ENCODE data around the gene FNTB.

FNTB gene, protein sequence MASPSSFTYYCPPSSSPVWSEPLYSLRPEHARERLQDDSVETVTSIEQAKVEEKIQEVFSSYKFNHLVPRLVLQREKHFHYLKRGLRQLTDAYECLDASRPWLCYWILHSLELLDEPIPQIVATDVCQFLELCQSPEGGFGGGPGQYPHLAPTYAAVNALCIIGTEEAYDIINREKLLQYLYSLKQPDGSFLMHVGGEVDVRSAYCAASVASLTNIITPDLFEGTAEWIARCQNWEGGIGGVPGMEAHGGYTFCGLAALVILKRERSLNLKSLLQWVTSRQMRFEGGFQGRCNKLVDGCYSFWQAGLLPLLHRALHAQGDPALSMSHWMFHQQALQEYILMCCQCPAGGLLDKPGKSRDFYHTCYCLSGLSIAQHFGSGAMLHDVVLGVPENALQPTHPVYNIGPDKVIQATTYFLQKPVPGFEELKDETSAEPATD

DNA sequence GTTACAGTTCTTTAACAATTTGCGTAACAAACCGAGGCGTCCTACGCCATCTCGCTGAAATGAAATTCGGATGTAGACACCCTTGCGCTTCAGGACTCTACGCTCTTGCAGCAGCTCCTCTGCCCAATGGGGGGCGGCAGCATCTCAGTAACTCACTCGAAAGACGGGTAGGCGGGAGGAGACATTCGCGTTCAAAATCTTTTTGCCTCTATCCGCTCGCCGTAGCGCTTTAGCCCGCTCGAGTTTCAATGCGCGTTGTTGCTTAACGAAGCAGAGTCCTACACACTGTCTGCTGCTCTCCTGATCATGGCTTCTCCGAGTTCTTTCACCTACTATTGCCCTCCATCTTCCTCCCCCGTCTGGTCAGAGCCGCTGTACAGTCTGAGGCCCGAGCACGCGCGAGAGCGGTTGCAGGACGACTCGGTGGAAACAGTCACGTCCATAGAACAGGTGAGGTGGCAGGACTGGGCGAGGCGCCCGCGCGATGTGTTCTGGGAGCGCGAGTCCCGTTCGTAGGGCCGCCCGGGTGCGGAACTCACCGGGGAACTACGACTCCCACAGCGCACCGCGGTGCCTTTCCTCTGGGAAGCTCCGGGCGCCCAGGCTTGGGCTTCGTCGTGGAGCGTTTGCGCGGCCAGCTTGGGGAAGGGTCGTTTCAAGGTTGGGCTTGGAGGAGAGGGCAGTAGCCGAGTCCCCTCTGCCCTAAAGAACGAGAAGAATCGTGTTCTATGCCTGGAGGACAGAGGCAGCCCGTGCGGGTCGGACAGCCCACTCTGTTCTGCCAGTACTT is at the start of gene FNTB:
FNTB (plus strand) TSS at position 248 of the 790 bp plus-strand sequence; CDS start at position 307, 59 bp downstream.
- peak; percentile 75 to 100 (median 94) for DNase-seq

DNA sequence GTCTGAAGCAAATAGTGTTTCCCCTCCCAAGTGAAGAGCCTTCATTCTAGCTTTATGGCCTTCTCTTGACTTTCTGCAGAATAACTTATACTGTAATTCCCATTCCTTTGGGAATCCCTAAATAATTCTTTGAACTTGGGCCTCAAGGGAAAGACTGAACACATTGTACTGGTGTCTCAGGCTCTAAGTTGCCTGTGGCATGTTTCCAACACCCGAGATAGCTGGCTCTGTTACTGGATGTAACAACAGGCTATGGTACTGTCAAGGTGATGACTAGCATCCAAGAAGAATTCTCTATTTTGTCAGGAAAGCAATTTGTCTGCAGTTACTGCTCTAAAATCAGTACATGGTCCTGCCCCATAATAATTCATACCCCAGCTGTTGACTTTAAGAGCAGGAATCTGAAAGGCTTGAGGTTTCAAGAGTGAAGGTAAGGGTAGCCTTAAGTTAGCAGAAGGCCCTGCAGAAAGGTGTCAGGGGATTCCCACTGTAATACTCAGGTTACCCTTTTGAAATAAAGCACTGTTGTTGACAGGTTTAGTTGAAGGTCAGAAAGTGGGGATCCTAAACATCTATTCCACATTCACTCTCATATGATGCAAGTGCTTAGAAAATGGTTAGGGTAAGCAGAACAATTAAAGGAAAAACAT is 49.4 kb upstream of the FNTB start:
- no peak for DNase-seq

DNA sequence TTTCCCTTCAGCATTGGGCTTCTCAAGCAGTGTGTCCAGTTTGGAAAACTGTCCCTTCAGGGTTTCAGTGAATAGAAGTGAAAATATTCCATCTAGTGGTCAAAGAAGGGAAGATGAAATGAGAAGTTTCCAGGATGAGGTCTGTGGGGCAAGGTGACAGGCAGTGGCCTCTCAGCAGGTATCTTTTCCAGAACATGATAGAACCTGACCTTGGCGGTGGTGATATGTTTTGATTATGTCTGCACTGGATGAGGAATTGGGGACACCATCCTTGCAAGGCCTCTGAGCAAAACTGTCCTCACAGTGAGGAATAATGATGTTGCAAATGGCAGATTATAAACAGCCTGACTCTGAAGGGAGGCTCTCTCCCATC is 48.9 kb upstream of the FNTB start:
- no peak for DNase-seq

DNA sequence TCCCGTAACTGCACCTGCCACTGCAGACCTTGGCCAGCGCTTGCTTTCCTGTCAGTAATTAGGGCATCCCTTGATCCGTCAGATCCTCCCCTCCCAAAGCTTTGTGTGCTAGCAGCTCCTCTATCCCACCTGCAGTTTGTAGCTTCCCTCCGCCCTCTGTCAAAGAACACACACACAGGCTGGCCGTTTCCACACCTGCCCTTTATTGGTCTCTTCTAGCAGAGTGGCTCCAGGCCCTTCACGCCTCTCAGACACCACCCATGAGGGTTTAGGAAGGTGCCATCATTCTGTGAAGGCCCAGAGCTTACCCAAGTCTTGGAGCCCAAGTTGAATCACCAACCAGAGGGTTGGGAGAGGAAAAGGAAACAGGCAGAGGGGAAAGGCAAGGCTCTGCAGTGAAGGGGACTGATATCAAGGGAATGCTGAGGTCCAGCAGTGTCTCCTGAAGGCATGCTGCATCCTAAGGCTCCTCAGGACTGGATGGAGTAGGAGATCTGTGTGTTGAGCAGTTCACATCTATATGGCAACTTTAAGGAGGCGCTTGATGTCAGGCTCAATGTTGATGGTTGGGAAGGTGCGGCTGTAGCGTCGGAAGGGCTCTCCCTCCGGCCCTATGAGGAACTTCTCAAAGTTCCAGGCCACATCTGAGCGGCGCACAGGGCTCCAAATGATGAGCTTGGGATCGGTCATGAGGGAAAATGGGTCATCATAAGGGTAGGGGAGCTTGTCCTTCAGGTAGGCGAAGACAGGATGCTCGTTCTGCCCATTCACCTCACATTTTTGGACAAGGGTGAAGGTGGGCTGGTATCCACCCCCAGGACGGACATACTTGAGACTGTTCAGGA is 47.5 kb upstream of the FNTB start:
- DNase-seq = no peak

DNA sequence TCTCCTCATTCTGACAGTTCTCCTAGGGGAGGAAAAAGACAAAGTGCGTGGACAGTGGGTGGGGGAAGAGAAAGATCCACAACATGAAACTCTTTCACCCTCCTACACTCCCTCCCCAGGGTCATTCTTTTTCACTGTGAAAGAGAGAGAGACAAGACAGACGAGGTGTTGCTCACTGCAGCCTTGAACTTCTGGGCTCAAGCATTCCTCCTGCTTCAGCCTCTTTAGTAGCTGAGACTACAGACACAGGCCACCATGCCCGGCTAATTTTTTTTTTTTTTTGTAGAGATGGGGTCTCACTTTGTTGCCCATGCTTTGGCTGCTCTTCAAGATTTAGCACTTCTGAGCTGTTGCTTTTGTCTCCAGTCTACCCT is 46.9 kb upstream of the FNTB start:
- DNase-seq = no peak

DNA sequence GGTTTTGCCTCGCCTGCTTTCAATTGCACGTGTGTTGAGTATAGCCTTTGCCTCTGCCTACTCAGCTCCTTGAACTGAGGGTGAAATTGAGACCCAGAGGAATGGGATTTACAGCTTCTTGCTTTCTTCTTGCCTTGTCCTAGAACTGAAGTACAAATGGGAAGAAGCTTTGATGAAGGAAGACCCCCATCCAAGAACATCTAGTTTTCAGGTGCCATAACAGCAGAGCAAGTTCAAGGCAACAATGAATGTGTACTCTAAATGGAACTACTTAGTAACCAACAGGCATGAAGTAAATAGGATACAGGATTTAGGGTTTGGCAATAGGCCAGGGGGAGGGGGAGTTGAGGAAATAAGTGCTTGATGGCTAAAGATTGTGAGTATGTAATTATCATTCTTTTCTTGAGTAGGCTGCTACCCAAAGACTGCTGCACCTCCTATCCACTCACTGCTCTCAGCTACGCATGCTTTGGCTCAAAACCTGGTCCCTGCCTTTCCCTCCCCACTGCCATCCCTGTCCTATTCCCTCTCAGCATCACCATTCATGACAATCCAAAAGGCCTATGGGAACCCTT is 46.3 kb upstream of the FNTB start:
- no peak for DNase-seq

DNA sequence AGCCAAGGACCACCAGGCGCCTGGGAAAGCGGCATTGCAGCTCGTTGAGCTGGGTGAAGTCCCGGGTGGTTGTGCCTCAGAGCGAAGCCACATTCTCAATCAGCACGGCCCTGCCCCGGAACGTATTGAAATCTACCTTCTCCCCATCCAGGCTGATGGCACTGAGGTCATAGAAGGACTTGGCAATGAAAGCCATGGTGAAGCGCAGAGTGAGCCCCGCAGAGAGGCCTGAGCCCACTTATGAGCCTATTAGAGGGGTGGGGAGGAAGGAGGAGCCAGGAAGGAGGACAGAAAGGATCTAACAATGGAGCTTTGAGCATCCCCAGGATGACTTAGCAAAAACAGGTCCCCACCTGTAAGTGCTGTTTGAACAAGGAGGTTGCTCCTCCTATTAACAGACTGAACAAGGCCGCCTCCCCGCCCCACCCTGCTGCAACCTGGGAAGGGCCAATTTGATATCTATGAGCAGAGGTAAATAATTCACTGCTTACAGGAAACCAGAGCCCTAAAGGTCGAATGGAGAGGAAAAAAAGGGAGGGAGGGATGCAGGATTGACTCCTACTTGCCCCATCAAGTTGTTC is 44.1 kb upstream of the FNTB start, which contains the start of gene GPX2:
GPX2 (minus strand) TSS at position 215 of the 581 bp plus-strand sequence; CDS start at position 196, 19 bp downstream.
- DNase-seq = no peak

DNA sequence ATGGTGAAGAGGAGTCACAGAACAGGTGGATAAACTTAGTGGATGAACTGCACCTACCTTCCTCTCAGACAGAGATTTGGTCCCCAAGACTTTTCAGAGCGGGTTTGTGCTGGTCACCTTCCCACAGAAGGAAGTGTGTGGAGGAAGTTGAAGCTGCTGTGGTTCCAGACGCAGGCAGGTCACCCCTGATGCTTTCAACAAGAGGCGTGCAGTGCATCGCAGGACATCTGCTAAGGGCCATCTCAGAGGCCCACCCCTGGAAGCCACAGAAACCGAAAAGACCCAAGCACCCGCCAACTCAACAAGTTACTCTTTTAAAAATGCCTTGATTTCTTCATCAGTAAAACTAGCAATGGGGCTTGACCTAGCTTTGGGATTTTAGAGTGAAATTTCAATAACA is 43.1 kb upstream of the FNTB start:
- DNase-seq = no peak

DNA sequence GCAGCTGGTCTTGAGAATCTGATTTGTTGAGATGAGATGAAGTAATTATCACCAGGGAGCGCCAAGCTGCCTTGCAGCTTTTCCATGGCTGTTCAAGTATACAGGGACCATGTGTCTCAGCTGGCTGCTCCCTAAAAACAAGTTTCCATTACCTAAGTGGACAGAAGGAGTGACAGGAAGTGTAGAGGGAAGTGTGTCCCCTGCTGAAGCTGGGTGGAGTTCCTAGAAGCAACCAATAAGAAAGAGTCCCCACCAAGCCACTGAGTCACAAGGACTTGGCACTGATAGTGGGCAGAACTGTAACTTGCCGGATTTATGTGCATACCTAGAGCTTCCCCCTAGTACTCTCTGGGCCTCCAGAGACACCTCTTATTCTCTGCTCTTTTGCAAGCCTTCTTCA is 42.7 kb upstream of the FNTB start:
- no peak for DNase-seq

DNA sequence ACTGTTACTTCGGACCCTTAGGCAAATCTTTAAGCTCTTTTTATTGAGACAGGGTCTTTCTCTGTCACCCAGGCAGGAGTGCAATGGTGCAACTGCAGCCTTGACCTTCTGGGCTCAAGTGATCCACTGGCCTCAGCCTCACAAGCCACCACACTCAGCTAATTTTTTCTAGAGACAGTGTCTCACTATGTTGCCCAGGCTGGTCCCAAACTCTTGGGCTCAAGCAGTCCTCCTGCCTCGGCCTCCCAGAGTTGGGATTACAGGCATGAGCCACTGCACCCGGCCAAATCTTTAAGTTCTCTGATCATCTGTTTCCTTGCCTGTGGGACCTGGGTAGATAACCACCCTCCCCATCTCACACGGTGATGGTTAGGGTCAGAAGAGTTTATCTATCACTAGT is 41.8 kb upstream of the FNTB start:
- DNase-seq = no peak

DNA sequence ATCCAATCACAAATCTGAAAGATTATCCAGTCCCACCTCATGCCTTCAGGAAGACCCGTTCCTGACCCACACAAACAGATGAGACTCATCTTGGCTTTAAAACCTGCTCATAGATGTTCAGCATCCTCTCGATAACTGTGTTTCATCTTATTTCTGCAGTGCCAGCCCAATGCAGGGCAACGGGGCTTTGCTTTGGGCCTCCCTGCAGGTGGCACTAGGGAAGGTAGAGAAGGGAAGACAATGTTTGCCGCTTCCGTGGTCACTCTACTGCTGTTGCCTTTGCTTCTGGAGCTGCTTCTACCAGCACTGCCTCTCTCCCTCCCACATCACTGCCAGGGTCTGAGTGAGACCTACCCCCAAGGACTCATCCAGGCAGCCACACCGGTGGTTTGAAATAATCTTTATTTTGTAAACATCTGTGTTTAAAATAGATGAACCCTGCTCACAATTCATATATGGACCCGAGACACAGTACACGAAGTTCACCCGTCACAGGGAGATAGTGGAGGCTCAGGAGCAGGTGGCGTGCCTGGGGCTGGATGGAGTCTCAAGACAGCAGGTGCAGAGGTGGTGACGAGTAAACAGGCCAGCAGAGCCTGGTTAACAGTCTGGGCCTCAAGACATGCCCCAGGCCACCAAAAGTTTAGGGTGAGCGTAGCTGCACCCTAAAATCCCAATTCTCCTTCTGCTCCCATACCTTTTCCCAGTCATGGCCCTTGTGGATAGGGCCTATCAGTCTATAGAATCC is 41.1 kb upstream of the FNTB start:
- DNase-seq = no peak

DNA sequence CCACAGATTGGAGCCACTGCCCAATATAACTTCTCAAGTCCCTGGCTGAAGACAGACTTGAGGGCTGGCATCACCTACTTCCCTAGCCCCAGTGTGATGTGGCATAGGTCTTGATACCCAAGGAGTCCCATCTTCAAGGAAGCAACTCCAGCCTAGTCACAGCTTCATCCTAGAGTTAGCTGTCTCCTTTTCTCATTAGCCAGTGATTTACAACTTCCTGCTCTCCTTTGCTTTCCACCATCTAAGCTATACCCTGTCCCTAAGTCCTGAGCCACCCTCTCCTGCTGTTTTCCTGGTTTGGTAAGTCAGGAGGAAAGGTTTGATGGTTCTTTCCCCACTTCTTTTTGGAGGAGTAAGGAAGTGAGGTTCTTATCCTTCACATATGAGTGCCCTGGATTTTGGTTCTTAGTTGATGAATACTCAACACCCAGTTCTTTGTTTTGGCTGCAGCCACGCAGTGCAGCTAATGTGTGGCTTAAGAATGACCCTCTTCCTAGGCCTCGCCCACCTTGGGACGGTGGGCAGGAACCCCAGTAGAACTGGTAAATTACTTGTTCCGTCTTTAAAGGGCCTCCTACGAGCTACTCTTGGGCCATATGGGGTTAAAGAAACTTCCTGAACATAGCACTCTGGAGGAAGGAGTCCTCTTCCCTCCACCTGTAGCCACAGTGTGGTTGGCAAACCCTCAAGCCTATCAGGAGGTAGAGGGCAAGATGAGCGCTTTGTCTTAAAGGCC is 40.2 kb upstream of the FNTB start:
- no peak for DNase-seq

DNA sequence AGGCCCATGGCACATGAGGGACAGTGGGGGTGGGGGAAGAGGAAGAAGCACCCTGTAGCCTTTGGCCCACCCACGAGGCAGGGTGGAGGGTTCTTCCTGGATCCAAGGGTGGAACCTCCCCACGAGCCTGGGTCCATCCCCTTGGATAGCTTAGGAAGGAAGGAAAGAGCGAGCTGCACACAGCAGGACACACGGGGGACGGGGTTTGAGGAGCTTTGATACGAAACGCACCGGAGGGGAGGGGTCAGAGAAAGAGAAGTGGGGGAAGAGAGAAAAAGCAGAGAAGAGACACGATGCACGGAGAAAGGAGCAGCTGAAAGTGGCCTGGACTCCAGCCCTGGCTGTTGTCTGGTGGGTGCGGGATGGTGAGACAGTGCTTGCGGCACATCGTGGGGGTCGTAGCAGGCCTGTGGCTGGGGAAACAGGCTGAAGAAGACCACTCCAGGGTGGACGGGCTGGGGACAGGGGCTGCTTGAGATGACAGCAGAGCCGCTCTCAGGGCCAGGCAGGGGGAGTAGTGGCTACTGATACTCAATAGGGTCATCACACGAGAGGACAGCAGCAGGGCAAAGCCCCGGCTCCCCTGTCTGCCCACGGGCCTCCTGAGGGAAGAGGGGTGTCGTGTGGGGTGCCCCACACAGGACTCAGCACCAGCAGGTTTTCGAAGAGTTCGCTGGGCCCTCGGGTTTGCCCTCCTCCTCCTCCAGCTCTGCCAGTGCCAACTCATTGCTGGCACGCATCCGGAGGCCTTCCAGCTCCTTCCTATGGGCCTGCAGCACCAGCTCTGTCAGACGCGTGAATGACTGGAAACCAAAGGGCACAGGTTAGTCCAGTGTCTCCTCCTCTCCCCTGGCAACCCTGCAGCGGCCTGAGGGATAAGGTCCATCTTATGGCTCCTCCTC is 38.7 kb upstream of the FNTB start:
- DNase-seq = peak in 1 of 56 donors; percentile 21

DNA sequence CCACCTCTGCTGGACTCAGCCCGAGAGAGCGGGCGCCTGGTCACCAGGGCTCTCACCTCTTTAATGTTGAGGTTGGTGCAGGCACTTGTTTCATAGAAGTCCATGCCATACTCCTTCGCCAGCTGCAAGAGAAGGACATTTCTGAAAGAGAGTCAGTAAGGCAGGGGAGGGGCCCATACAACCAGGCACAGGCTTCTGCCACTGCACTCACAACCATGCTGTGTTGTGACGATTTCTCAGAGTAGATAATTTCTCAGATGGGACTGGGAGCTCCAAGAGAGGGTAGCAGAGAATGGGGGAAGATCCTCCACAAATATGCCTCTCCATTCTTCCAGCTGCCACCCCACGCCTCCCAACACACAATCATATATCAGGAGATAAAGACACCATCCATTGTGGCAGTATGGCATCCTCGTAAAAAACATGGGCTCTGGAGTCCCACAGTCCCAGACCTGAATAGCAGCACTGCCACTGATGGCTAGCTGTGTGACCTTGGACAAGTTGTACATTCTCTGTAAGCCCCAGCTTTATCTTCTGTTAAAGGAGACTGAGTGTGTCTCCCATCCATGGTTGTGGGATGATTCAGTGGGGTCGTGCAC is 38.0 kb upstream of the FNTB start:
- no peak for DNase-seq

DNA sequence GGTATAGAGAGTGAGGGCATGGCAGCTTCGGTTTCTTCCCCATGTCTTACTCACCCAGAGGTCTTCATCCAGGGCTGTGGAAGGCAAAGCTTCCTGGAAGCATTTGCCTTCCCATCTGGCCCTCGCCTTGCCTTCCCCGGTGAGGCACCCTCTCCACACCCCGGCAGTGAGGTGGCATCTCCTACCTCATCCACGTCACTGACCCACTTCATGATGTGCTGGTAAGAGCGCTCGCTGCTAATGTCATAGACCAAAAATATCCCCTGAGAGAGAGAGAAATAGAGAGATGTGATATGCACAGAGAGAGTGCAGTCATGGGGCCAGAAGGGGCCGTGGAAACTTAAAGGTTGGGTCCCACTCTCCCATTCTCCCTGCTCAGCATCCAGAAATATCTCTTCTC is 35.8 kb upstream of the FNTB start:
- no peak for DNase-seq

DNA sequence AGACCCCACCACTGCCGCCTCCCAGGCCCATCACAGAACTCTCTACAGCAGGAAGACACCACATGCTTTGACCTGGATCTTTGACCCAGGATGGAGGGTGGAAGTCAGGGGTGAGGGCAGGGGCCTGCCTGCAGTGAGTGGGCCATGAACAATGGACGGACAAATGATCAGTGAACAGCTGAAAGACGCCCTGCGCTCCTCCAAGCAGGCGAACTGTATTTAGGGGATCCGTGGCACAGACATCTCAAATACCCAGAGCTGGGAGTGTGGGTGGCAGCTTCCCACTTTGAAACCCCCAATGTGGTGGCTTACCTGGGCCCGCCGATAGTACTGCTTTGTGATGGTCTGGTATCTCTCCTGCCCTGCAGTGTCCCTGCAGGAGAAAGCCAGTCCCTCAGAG is 35.4 kb upstream of the FNTB start:
- no peak for DNase-seq

DNA sequence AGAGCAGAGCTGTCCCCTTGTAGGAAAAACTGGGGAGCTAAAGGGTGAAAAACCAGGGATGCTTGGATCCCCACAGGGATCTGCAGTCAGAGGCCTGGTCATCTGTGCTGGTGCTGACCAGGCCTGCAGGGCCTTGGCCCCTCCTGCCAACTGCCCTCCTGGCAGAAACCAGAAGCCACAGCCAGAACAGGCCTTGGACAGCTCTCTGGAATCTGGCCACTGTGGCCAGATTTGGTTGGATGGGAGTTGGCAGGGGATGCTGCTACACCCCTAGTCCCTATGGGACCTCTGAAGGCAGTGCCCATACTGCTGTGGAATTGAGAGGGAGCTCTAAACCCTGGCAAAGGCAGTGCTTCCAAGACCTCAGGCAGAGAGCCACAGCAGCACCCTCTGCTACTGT is 35.0 kb upstream of the FNTB start:
- no peak for DNase-seq
